Chondrocyte (in vitro differentiated cells): ENCODE measurements around the gene DTX4. TPM values are rescaled to one million over a fixed set of nuclear protein-coding genes. Genes with fewer than 3 reads are reported as not detected.

Source experiments
- DNase-seq: peaks from one replicate; pipeline ENCODE4 v3.0.0; 2021; ENCODE audit warnings: mixed read lengths, low spot score
- H3K27ac Mint-ChIP-seq: one replicate; pipeline ENCODE4 v1.8.0; 2021; ENCODE audit warnings: mild to moderate bottlenecking, moderate library complexity, mixed read lengths; ENCODE audit not compliant: unreplicated experiment
- H3K27me3 Mint-ChIP-seq: 2 replicates; pipeline ENCODE4 v1.8.0; 2021; ENCODE audit warnings: low read depth, mixed read lengths
- H3K36me3 Mint-ChIP-seq: 2 replicates; pipeline ENCODE4 v1.8.0; 2021; ENCODE audit warnings: low read depth, mixed read lengths
- H3K4me1 Mint-ChIP-seq: 2 replicates; pipeline ENCODE4 v1.8.0; 2021; ENCODE audit warnings: low read depth, mild to moderate bottlenecking, mixed read lengths
- H3K4me3 Mint-ChIP-seq: one replicate; pipeline ENCODE4 v1.8.0; 2021; ENCODE audit warnings: mild to moderate bottlenecking, moderate library complexity, mixed read lengths; ENCODE audit not compliant: unreplicated experiment
- H3K9me3 Mint-ChIP-seq: 2 replicates; pipeline ENCODE4 v1.8.0; 2021; ENCODE audit warnings: low read depth, mixed read lengths
- total RNA-seq: library from RNA; stranded (reverse); gene quantifications from 3 replicates; pipeline ENCODE4 v1.2.1, GENCODE V29; 2021
- TF ChIP-seq, protein P1 (sequence below): fragments of 200-600 bp; sonication (generic); IDR thresholded peaks from 2 replicates; pipeline ENCODE4 v1.5.0; 2021; ENCODE audit warnings: antibody characterized with exemption, mild to moderate bottlenecking, moderate library complexity

The DTX4 gene
- total RNA-seq, 1 donor from 2014 or later: 3.4 TPM

DNA sequence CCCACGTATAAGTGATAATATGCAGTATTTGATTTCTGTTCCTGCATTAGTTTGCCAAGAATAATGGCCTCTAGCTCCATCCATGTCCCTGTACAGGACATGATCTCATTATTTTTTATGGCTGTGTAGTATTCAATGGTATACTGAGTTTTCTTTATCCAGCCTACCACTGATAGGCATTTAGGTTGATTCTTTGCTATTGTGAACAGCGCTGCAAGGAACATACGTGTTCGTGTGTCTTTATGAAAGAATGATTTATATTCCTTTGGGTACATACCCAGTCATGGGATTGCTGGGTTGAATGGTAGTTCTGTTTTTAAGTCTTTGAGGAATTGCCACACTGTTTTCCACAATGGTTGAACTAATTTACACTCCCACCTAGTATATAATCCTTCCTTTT lies 30.7 kb upstream of the DTX4 start:
- Mint-ChIP-seq H3K27me3 (no peaks in the 10 kb centered on the region), H3K27ac (no peak overlapping the region), H3K4me1 (peaks cover 39% of the 10 kb centered on the region), H3K36me3 (no peaks in the 10 kb centered on the region), H3K4me3 (no peak overlapping the region), H3K9me3 (no peaks in the 10 kb centered on the region)
- TF ChIP-seq, protein P1, sequence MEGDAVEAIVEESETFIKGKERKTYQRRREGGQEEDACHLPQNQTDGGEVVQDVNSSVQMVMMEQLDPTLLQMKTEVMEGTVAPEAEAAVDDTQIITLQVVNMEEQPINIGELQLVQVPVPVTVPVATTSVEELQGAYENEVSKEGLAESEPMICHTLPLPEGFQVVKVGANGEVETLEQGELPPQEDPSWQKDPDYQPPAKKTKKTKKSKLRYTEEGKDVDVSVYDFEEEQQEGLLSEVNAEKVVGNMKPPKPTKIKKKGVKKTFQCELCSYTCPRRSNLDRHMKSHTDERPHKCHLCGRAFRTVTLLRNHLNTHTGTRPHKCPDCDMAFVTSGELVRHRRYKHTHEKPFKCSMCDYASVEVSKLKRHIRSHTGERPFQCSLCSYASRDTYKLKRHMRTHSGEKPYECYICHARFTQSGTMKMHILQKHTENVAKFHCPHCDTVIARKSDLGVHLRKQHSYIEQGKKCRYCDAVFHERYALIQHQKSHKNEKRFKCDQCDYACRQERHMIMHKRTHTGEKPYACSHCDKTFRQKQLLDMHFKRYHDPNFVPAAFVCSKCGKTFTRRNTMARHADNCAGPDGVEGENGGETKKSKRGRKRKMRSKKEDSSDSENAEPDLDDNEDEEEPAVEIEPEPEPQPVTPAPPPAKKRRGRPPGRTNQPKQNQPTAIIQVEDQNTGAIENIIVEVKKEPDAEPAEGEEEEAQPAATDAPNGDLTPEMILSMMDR: no peak
- no peak for DNase-seq

DNA sequence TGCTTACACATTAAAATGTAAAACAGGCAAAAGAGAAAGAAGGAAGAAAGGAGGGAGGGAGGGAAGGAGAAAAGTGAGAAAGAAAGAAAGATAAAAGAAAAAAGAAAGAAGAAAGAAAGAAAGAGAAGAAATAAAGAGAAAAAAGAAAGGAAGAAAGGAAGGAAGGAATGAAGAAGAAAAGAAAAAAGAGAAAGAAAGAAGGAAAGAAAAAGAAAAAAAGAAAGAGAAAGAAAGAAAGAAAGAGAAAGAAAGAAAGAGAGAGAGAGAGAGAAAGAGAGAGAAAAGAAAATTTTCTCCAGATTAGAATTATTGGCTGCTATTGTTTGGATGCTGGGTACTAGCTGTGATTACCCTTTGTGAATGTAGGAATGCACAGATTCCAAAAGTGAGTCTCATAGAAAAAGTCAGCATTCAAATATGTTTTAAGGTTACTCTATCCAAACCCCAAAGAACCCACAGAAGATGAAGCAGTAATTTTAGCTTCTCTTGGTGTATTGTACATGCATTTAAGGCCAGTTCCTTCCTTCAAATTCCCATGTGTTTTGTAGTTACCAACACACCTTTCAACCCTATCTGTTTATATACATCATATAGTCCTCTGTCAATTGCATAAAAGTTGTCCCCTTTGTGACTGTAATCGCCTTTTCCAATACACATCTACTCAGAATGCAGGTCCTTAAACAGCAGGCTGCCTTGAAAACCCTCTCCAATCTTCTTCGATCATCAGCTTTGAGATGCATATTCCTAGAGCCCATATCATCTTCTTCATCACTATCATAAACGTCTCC lies 30.1 kb upstream of the DTX4 start:
- peak overlapping the region; percentile 93 for H3K4me3 Mint-ChIP-seq
- H3K27ac Mint-ChIP-seq: peak overlapping the region; percentile 97
- no peaks in the 10 kb centered on the region for H3K36me3 Mint-ChIP-seq
- H3K4me1 Mint-ChIP-seq: peaks cover 39% of the 10 kb centered on the region
- H3K27me3 Mint-ChIP-seq: no peaks in the 10 kb centered on the region
- no peaks in the 10 kb centered on the region for H3K9me3 Mint-ChIP-seq
- TF ChIP-seq, protein P1: no peak
- DNase-seq: no peak

DNA sequence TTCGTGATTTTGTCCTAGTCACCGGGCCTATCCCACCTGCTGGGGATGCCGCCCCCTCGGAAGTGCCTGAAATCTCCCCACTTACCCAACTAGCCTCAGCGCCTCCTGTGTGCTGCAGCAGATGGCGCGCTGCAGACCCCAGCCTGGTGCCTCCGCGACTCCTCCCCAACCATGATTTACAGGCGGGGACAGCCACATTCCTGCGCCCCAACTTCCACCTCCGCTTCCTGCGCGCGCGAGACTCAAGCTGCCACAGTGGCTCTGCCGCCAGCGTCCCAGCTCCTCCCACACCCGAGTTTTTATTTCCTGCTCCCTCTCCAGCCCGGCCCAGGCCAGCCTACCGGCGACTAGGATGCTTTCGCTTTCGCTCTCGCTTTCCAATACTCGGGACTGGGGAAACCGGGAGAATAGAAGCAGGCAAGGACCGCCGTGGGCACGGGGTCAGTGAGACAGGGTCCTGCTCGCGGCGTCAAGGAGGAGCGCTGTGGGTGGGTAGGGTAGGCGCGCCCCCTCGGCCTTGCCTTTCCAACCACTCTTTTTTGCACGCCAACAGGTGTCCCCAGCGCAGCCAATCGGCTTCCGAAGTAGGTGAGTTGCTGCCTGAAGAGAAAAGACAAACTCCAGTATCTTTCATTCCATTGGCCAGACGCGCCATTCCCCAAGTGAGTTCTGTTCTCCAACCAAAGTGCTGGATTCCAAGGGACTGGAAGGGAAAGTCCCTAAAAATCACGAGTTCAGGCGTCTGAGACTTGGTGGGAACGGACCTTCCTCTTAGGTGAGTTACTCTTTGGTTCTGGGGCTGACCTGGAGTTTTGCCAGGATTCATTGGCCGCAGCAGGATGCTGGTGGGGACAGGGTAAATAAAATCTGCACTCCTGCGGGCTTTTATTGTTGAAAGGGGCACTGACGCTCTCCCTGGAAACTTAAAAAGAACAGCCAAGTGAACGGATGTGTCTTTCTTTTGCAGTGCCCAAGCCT lies 29.1 kb upstream of the DTX4 start, which contains the start of gene FAM111A:
Gene FAM111A, plus strand, starts transcription at position 327 of the 978 bp plus-strand sequence. CDS start 6,017 bp downstream, outside the sequence.
- Mint-ChIP-seq H3K4me3 (peak within 1 kb of the TSS; percentile 93), H3K4me1 (peaks cover 39% of the 10 kb centered on the region), H3K27me3 (no peaks in the 10 kb centered on the region), H3K36me3 (no peaks in the 10 kb centered on the region), H3K9me3 (no peaks in the 10 kb centered on the region), H3K27ac (peak within 1 kb of the TSS; percentile 97)
- TF ChIP-seq, protein P1: peak; percentile 74
- DNase-seq: peak; percentile 91

DNA sequence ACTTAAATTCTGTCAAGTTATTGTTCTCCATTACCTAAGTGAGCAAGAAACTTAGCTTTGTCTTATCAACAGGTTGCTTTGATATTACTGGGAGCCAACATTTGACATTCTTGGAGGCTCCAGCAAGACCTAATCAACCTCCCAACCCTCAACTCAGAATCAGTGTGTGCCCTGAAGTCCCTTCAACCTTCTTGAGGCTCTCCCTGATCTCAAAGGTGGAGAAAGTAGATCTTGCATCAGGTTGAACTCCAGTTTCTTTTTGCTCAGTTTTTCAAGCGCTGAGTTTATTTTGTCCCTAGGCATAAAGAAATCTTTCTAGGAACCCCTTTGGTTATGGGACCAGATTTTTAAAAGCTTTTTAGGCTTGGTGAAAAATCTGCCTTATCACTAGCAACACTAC lies 27.8 kb upstream of the DTX4 start:
- H3K4me3 Mint-ChIP-seq: peak overlapping the region; percentile 93
- no peak for DNase-seq

More for the DNA sequence above, 27.8 kb upstream of the DTX4 start:
- H3K27me3 Mint-ChIP-seq: no peaks in the 10 kb centered on the region
- H3K36me3 Mint-ChIP-seq: peaks cover 1% of the 10 kb centered on the region
- H3K9me3 Mint-ChIP-seq: no peaks in the 10 kb centered on the region
- peaks cover 39% of the 10 kb centered on the region for H3K4me1 Mint-ChIP-seq
- TF ChIP-seq, protein P1: no peak
- H3K27ac Mint-ChIP-seq: peak overlapping the region; percentile 68
